ENCODE measurements around the gene RPL29.

The RPL29 gene

DNA sequence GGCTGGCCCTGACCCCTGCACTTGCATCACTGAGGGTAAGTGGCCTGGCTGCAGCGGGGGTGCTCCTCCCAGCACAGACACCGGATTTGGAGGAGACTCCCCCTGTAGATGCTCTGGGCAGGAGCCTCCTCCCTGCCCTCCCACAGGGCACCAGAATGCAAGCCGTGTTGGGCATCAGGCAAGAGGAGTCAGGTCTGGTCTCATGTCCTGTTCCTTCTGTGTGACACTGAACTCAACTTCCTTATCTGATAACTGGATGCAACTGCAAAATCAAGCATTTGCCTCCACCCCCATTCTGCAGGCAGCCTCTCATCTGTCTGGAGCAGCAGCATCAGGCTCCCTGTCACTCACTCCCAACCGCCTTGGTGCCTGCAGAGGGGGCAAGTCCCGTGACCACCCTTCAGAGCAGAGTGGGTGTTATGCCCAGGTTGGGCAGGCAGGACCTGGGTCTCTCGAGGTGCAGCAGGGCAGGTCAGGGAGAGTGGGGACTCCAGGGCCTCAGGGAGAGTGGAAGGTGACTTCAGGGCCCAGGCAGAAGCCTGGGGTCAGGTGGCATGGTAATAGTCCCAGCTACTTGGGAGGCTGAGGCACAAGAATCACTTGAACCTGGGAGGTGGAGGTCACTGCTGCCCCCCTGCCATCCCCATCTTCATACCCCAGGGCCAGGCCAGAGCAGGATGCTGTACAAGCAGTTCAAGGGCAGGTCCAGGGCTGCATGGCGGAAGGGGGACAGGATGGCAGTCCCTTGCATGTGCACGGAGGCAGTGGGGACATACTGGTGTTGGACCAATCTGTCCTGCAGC, 10.5 kb upstream of the RPL29 start:
- peaks cover 50% of the 10 kb centered on the region for H3K4me1 ChIP-seq (ENCODE audit: control insufficient read depth, insufficient read depth, low read length)
- no peaks in the 10 kb centered on the region for H3K9me3 ChIP-seq (ENCODE audit: control insufficient read depth, low read length)
- H3K27me3 ChIP-seq (ENCODE audit: control insufficient read depth, insufficient read depth, low read length, poor library complexity, severe bottlenecking) = no peaks in the 10 kb centered on the region
- H3K36me3 ChIP-seq (ENCODE audit: control insufficient read depth, insufficient read depth, low read length) = no peaks in the 10 kb centered on the region
- no peak overlapping the region for H3K4me3 ChIP-seq (ENCODE audit: insufficient read depth, low read depth, low read length)
- 50 to 53% methylated on average over 8 of the region's 8 CpGs for WGBS, 2 experiments
- no peak overlapping the region for H3K27ac ChIP-seq (ENCODE audit: insufficient read depth, low read depth, low read length, poor library complexity, severe bottlenecking)

DNA sequence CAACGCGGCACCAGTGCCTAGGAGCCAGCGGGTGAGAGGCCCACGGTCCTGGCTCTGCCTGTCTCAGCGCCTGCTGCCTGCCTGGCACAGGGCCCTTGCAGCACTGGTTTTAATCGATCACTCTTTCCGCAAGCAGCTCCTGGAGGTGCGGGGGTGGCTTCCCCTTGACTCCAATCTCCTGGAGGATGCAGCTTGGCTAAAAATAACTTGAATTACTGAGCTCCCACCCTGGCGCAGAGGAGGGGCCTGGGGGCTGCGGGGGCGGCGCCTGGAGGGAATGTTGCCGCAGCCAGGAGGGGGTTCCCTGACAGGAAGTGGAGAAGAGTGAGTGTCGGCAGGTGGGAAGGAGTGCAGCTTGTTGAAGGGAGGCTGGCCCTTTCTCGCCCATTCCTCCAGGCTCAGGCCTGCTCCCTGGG, 9.9 kb upstream of the RPL29 start:
- 14 to 18% methylated on average over 15 of the region's 15 CpGs for WGBS, 2 experiments
- Histone ChIP-seq H3K36me3 (ENCODE audit: control insufficient read depth, insufficient read depth, low read length) (no peaks in the 10 kb centered on the region), H3K4me3 (ENCODE audit: insufficient read depth, low read depth, low read length) (no peak overlapping the region), H3K27me3 (ENCODE audit: control insufficient read depth, insufficient read depth, low read length, poor library complexity, severe bottlenecking) (no peaks in the 10 kb centered on the region), H3K4me1 (ENCODE audit: control insufficient read depth, insufficient read depth, low read length) (peaks cover 50% of the 10 kb centered on the region), H3K27ac (ENCODE audit: insufficient read depth, low read depth, low read length, poor library complexity, severe bottlenecking) (no peak overlapping the region), H3K9me3 (ENCODE audit: control insufficient read depth, low read length) (no peaks in the 10 kb centered on the region)

DNA sequence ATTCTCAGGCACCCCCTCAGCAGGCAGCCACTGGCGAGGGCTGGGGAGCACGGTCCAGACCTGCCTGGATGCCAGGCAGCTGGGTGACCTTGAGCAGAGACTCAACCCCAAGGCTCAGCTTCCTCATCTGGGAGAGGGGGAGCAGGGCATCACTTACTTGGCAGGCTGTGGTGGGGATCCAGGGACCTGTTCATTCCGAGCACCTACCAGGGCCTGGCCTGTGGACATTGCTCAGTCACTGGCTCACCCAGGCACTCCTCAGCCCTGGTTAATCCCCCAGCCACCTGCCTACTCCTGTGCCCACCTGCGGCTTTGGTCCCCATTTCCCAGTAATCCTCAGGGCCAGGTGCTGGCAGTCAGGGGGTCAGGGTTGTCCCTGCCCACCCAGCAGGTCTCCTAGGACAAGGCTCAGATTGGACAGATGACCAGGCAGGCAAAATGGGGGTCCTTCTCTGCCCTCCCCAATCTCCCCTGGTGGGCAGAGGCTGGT, 9.3 kb upstream of the RPL29 start:
- no peak overlapping the region for H3K4me3 ChIP-seq (ENCODE audit: insufficient read depth, low read depth, low read length)
- 84 to 85% methylated on average over 4 of the region's 4 CpGs for WGBS, 2 experiments

DNA sequence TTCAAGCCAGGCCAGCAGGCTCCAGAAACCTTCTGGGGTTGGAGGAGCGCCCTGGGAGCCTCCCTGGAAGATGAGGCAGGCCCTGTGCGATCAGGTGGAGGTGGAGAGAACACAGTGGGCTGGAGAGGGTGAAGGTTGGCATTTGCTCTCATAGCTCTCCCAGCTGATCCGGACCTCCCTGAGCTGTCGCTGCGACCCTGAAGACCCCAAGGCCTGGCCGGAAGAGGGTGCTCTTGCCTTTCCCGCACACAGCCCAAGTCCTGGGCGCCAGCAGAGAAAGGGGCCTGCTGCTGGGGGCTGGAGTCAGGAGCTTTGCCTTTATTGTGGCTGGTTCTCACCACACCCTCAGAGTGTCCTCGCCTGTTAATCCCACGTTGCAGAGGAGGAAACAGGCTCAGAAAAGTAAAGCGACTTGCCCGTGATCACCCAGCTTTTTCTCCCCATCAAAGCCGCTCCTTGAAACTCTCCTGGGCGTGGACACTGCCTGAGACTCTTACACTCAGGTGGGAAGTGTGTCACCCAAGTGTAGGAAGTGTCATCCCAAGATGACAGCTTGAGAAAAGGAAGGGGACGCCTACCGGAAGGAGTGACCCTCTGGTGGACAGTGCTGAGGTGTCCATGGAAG, 8.6 kb upstream of the RPL29 start:
- 39 to 41% methylated on average over 16 of the region's 16 CpGs for WGBS, 2 experiments
- H3K9me3 ChIP-seq (ENCODE audit: control insufficient read depth, low read length) = no peaks in the 10 kb centered on the region
- H3K27ac ChIP-seq (ENCODE audit: insufficient read depth, low read depth, low read length, poor library complexity, severe bottlenecking) = peak overlapping the region; percentile 26
- H3K4me1 ChIP-seq (ENCODE audit: control insufficient read depth, insufficient read depth, low read length) = peaks cover 50% of the 10 kb centered on the region
- no peaks in the 10 kb centered on the region for H3K27me3 ChIP-seq (ENCODE audit: control insufficient read depth, insufficient read depth, low read length, poor library complexity, severe bottlenecking)
- no peaks in the 10 kb centered on the region for H3K36me3 ChIP-seq (ENCODE audit: control insufficient read depth, insufficient read depth, low read length)
- peak overlapping the region; percentile 9 for H3K4me3 ChIP-seq (ENCODE audit: insufficient read depth, low read depth, low read length)

More for the DNA sequence above, 9.3 kb upstream of the RPL29 start:
- Histone ChIP-seq H3K4me1 (ENCODE audit: control insufficient read depth, insufficient read depth, low read length) (peaks cover 50% of the 10 kb centered on the region), H3K27ac (ENCODE audit: insufficient read depth, low read depth, low read length, poor library complexity, severe bottlenecking) (no peak overlapping the region), H3K9me3 (ENCODE audit: control insufficient read depth, low read length) (no peaks in the 10 kb centered on the region), H3K36me3 (ENCODE audit: control insufficient read depth, insufficient read depth, low read length) (no peaks in the 10 kb centered on the region), H3K27me3 (ENCODE audit: control insufficient read depth, insufficient read depth, low read length, poor library complexity, severe bottlenecking) (no peaks in the 10 kb centered on the region)

DNA sequence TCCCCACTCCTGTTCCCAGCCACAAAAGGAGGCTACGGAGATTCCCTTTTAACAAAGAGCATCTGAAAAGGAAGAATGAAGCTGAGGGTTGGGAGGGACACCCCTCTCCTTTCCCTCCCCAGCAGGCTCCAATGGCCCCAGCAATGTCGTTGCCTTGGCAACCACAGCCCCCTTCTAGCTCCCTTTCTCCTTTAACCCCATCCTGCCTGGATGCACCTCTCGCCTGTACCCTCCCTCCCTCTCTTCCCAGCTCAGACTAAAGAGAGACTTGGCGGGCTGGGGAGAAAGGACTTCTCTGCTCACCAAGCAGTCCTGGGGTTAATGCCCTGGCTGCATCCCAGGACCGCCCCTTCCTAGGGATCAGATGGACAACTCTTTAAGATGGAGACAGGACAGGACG, 7.1 kb upstream of the RPL29 start:
- peak overlapping the region; percentile 67 for H3K27ac ChIP-seq (ENCODE audit: insufficient read depth, low read depth, low read length, poor library complexity, severe bottlenecking)
- H3K9me3 ChIP-seq (ENCODE audit: control insufficient read depth, low read length) = no peaks in the 10 kb centered on the region
- H3K36me3 ChIP-seq (ENCODE audit: control insufficient read depth, insufficient read depth, low read length) = no peaks in the 10 kb centered on the region
- peak overlapping the region; percentile 24 for H3K4me3 ChIP-seq (ENCODE audit: insufficient read depth, low read depth, low read length)
- H3K27me3 ChIP-seq (ENCODE audit: control insufficient read depth, insufficient read depth, low read length, poor library complexity, severe bottlenecking) = no peaks in the 10 kb centered on the region
- 8% methylated on average over 5 to 6 of the region's 6 CpGs for WGBS, 2 experiments
- peaks cover 50% of the 10 kb centered on the region for H3K4me1 ChIP-seq (ENCODE audit: control insufficient read depth, insufficient read depth, low read length)

DNA sequence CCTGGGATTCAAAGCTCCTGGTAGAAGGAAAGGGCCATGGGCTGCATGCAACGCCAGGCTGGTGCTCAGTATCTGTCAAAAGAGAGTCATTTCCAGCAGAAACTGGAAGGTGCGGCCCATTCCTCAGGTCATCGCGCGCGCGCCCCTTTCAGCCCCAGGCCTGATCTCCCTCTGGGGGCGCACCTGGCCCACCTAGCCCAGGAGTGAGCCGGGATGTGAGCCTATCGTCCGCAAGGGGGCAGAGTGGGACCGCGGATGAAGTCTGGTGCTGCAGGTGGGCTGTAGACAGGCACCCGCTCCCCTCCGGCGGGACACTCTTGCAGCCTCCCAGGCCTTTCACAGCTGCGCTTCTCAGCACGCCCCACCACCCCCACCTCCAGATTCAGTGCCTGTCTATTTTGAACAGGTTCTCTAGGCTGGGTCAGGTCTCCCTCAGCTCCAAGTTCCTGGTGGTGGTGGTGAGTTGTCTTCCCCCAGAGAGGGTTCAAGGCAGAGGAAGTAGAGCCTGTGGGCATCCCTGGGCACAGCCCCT, 5.8 kb upstream of the RPL29 start:
- Histone ChIP-seq H3K36me3 (ENCODE audit: control insufficient read depth, insufficient read depth, low read length) (no peaks in the 10 kb centered on the region), H3K27ac (ENCODE audit: insufficient read depth, low read depth, low read length, poor library complexity, severe bottlenecking) (no peak overlapping the region), H3K27me3 (ENCODE audit: control insufficient read depth, insufficient read depth, low read length, poor library complexity, severe bottlenecking) (no peaks in the 10 kb centered on the region), H3K9me3 (ENCODE audit: control insufficient read depth, low read length) (no peaks in the 10 kb centered on the region), H3K4me3 (ENCODE audit: insufficient read depth, low read depth, low read length) (no peak overlapping the region), H3K4me1 (ENCODE audit: control insufficient read depth, insufficient read depth, low read length) (peaks cover 48% of the 10 kb centered on the region)
- WGBS, 2 experiments = 3 to 5% methylated on average over 18 of the region's 18 CpGs

DNA sequence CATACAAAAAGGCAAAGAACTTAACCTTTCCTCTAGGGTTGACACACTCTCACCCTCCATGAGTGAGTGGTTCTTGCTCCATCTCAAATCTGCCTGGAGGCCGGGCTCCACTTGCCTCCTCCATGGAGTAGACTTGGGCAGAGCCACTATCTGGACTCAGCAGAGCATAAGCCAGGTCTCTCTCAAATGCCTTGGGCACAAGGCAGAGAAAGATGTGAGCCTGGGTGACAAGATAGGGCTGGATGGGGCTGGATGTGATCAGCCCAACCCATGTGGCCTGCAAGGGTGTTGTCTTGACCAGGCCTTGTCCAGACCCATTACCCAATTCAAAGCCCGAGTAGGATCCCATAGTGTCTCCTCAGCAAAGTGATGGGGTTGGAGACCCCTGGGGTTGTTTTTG, 4.2 kb upstream of the RPL29 start:
- WGBS, 2 experiments = 87 to 90% methylated on average over 2 of the region's 2 CpGs
- Histone ChIP-seq H3K27me3 (ENCODE audit: control insufficient read depth, insufficient read depth, low read length, poor library complexity, severe bottlenecking) (no peaks in the 10 kb centered on the region), H3K27ac (ENCODE audit: insufficient read depth, low read depth, low read length, poor library complexity, severe bottlenecking) (no peak overlapping the region), H3K4me1 (ENCODE audit: control insufficient read depth, insufficient read depth, low read length) (peaks cover 34% of the 10 kb centered on the region), H3K9me3 (ENCODE audit: control insufficient read depth, low read length) (no peaks in the 10 kb centered on the region), H3K36me3 (ENCODE audit: control insufficient read depth, insufficient read depth, low read length) (peaks cover under 1% of the 10 kb centered on the region), H3K4me3 (ENCODE audit: insufficient read depth, low read depth, low read length) (no peak overlapping the region)

DNA sequence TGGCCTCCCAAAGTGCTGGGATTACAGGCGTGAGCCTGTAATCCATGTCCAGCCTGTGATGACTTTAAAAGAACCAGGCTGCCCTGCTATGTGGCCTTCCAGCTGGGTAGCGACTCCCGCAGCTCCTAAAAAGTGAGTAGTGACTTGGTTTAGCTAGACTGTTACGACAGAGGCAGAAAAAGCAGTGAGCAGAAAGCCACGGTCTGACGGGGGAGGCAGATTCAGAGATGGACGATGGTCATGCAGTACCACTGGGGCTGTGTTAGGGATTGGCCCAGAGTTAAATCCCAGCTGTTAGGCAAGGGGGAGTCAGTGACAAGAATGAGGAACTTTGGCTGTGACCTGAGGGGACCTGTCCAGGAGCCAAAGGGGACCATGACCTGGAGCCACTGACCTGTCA, 3.1 kb upstream of the RPL29 start:
- H3K4me3 ChIP-seq (ENCODE audit: insufficient read depth, low read depth, low read length) = no peak overlapping the region
- H3K4me1 ChIP-seq (ENCODE audit: control insufficient read depth, insufficient read depth, low read length) = peaks cover 30% of the 10 kb centered on the region
- 87 to 90% methylated on average over 7 of the region's 7 CpGs for WGBS, 2 experiments
- H3K27ac ChIP-seq (ENCODE audit: insufficient read depth, low read depth, low read length, poor library complexity, severe bottlenecking) = no peak overlapping the region
- peaks cover 10% of the 10 kb centered on the region for H3K36me3 ChIP-seq (ENCODE audit: control insufficient read depth, insufficient read depth, low read length)
- no peaks in the 10 kb centered on the region for H3K27me3 ChIP-seq (ENCODE audit: control insufficient read depth, insufficient read depth, low read length, poor library complexity, severe bottlenecking)
- H3K9me3 ChIP-seq (ENCODE audit: control insufficient read depth, low read length) = no peaks in the 10 kb centered on the region

DNA sequence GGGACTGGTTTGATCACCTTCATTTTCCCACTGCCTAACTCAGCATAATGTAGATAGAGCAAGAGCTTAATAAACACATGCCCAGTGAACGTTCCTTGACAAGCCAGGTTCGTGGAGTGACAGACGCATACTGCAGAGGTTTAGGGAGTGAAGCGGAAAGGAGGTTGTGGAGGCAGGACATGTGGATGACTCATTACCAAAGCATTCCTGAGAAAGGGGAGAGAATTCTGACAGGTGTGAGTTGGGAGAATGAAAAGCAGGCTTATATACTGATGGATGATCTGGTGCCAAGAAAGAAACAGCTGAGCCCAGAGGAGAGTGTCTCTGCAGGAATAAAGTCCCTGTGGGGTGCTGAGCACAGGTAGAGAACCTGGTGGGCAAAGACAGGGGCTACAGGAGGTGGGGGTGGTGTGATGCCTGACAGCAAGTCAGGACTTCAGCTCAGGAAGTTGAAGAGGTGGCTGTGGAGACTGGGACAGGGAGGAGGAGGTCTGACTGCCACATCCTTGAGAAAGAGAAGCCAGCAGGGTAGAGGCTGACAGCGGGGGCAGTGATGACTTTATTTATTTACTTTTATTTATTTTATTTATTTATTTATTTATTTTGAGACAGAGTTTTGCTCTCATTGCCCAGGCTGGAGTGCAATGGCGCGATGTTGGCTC, 2.4 kb upstream of the RPL29 start:
- Histone ChIP-seq H3K27ac (ENCODE audit: insufficient read depth, low read depth, low read length, poor library complexity, severe bottlenecking) (no peak overlapping the region), H3K9me3 (ENCODE audit: control insufficient read depth, low read length) (no peaks in the 10 kb centered on the region), H3K27me3 (ENCODE audit: control insufficient read depth, insufficient read depth, low read length, poor library complexity, severe bottlenecking) (no peaks in the 10 kb centered on the region), H3K4me1 (ENCODE audit: control insufficient read depth, insufficient read depth, low read length) (peaks cover 23% of the 10 kb centered on the region), H3K4me3 (ENCODE audit: insufficient read depth, low read depth, low read length) (no peak overlapping the region), H3K36me3 (ENCODE audit: control insufficient read depth, insufficient read depth, low read length) (peaks cover 15% of the 10 kb centered on the region)
- 56 to 57% methylated on average over 6 of the region's 7 CpGs for WGBS, 2 experiments

DNA sequence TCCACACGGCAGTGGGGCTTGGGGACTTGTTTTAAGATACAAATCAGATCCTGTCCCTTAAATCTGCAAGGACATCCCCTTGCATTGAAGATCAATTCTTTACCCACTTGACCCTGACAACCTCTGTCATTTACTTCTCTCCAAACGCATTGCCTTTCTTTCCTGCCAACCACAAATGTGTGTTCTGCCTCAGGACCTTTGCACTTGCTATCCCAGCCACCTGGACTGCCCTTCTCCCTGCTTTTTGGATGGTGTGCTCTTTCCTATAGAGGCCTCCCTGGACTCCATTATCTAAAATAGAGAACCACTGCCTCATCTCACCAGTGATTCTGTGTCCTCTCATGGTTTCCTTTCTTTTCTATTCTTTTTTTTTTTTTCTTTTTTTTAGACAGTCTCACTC, 1.5 kb upstream of the RPL29 start:
- peaks cover 22% of the 10 kb centered on the region for H3K36me3 ChIP-seq (ENCODE audit: control insufficient read depth, insufficient read depth, low read length)
- H3K27me3 ChIP-seq (ENCODE audit: control insufficient read depth, insufficient read depth, low read length, poor library complexity, severe bottlenecking) = no peaks in the 10 kb centered on the region
- H3K4me3 ChIP-seq (ENCODE audit: insufficient read depth, low read depth, low read length) = no peak overlapping the region
- peaks cover 14% of the 10 kb centered on the region for H3K4me1 ChIP-seq (ENCODE audit: control insufficient read depth, insufficient read depth, low read length)
- 85 to 89% methylated on average over 2 of the region's 2 CpGs for WGBS, 2 experiments
- H3K9me3 ChIP-seq (ENCODE audit: control insufficient read depth, low read length) = no peaks in the 10 kb centered on the region
- H3K27ac ChIP-seq (ENCODE audit: insufficient read depth, low read depth, low read length, poor library complexity, severe bottlenecking) = no peak overlapping the region
